Karpas-422 (cell line): ENCODE results near the gene RTN4RL2. TPM values are rescaled to one million over a fixed set of nuclear protein-coding genes. Genes with fewer than 3 reads are reported as not detected.

Experiments used
- DNase-seq: peaks from one replicate; pipeline ENCODE4 v3.0.0-alpha.2; 2015
- H2AFZ ChIP-seq: fragments of 200-600 bp; sonication (generic); 2 replicates; pipeline ENCODE4 v1.6.1; 2014; ENCODE audit warnings: antibody characterized with exemption, low read length, mixed read lengths
- H3K27ac ChIP-seq: fragments of 200-600 bp; sonication (generic); 2 replicates; pipeline ENCODE4 v1.5.1; 2014; ENCODE audit warnings: mild to moderate bottlenecking, low read length, moderate library complexity
- H3K27me3 ChIP-seq: fragments of 200-600 bp; sonication (generic); 2 replicates; pipeline ENCODE4 v1.6.1; 2014; ENCODE audit warnings: low read length, mixed read lengths
- H3K36me3 ChIP-seq: fragments of 200-600 bp; sonication (generic); 2 replicates; pipeline ENCODE4 v1.6.1; 2014; ENCODE audit warnings: low read length, mixed read lengths; ENCODE audit not compliant: insufficient read depth
- H3K4me1 ChIP-seq: fragments of 200-600 bp; sonication (generic); 2 replicates; pipeline ENCODE4 v1.6.1; 2014; ENCODE audit warnings: mild to moderate bottlenecking, low read length, mixed read lengths
- H3K4me2 ChIP-seq: fragments of 200-600 bp; sonication (generic); 2 replicates; pipeline ENCODE4 v1.6.1; 2014; ENCODE audit warnings: low read length, low read depth, mild to moderate bottlenecking; ENCODE audit not compliant: poor library complexity, severe bottlenecking
- H3K4me3 ChIP-seq: fragments of 200-600 bp; sonication (generic); 2 replicates; pipeline ENCODE4 v1.5.1; 2014; ENCODE audit warnings: mild to moderate bottlenecking, antibody characterized with exemption, low read length, mixed read lengths
- H3K79me2 ChIP-seq: fragments of 200-600 bp; sonication (generic); 2 replicates; pipeline ENCODE4 v1.6.1; 2014; ENCODE audit warnings: mild to moderate bottlenecking, low read length, mixed read lengths
- H3K9ac ChIP-seq: fragments of 200-600 bp; sonication (generic); 2 replicates; pipeline ENCODE4 v1.6.0; 2014; ENCODE audit warnings: low read length
- H3K9me2 ChIP-seq: fragments of 200-600 bp; sonication (generic), shearing (Covaris generic); replicated peaks from 2 replicates; pipeline ENCODE4 v1.6.0; 2014; ENCODE audit warnings: mild to moderate bottlenecking, low read length, moderate library complexity; ENCODE audit not compliant: insufficient read depth
- H3K9me3 ChIP-seq: fragments of 300-700, 200-600 bp; sonication (generic); 2 replicates; pipeline ENCODE4 v1.6.1; 2014; ENCODE audit warnings: low read length, mixed read lengths
- H4K20me1 ChIP-seq: fragments of 200-600 bp; sonication (generic); 2 replicates; pipeline ENCODE4 v1.6.1; 2014; ENCODE audit warnings: mild to moderate bottlenecking, antibody characterized with exemption, low read length, low read depth; ENCODE audit not compliant: insufficient read depth
- total RNA-seq: library from RNA; depleted of rRNA; stranded (reverse); fragments of >200 nt; shearing (Covaris generic); gene quantifications from 2 replicates; pipeline ENCODE4 v1.2.3, GENCODE V29; 2014; ENCODE audit warnings: low replicate concordance; rRNA removed

The RTN4RL2 gene
- total RNA-seq, result 0.07 TPM in 1 of 2 replicates, not detected in the other

- Histone ChIP-seq H3K9me2 (no peaks in the 10 kb centered on the region), H3K27ac (no peak within 1 kb of the TSS), H3K27me3 (no peaks in the 10 kb centered on the region), H3K4me3 (peak within 1 kb of the TSS; percentile 54; the same call in 1 of the 2 replicates), H3K9ac (peak within 1 kb of the TSS; percentile 33), H3K79me2 (no peaks in the 10 kb centered on the region), H4K20me1 (0 out of 2 replicates have a peak, but pooled peaks cover 2% of the 10 kb centered on the region), H3K36me3 (no peaks in the 10 kb centered on the region), H2AFZ (no peak within 1 kb of the TSS), H3K9me3 (no peaks in the 10 kb centered on the region), H3K4me2 (peak within 1 kb of the TSS; percentile 67), H3K4me1 (peaks cover 35% of the 10 kb centered on the region)
- DNase-seq, result peak; percentile 77
These were observed at the start of gene RTN4RL2 for GRCh38 chr11:57460022-57460757. Gene RTN4RL2 (plus strand): TSS chr11:57460528. CDS start chr11:57460866, 338 bp downstream.

- H3K27me3 ChIP-seq, result no peaks in the 10 kb centered on the region
- no peaks in the 10 kb centered on the region for H3K4me1 ChIP-seq
- H3K36me3 ChIP-seq, result peaks cover 72% of the 10 kb centered on the region
- H3K27ac ChIP-seq, result no peak overlapping the region
- H4K20me1 ChIP-seq, result peaks cover 15% of the 10 kb centered on the region; the same call in 1 of the 2 replicates
- H2AFZ ChIP-seq, result no peak overlapping the region
- peaks cover 3% of the 10 kb centered on the region; the same call in 1 of the 2 replicates for H3K79me2 ChIP-seq
- DNase-seq, result no peak
- no peaks in the 10 kb centered on the region for H3K9me2 ChIP-seq
- H3K4me2 ChIP-seq, result no peak overlapping the region
- H3K4me3 ChIP-seq, result no peak overlapping the region
- no peak overlapping the region for H3K9ac ChIP-seq
- H3K9me3 ChIP-seq, result no peaks in the 10 kb centered on the region
These were observed 46.6 kb upstream of the RTN4RL2 start for GRCh38 chr11:57413681-57414080.

GRCh38 chr11:57414612-57415212, 45.6 kb upstream of the RTN4RL2 start:
- no peak for DNase-seq
- peaks cover 15% of the 10 kb centered on the region; the same call in 1 of the 2 replicates for H4K20me1 ChIP-seq
- no peaks in the 10 kb centered on the region for H3K9me2 ChIP-seq
- no peak overlapping the region for H3K4me2 ChIP-seq
- H3K9me3 ChIP-seq, result no peaks in the 10 kb centered on the region
- no peak overlapping the region for H3K9ac ChIP-seq
- peaks cover 3% of the 10 kb centered on the region; the same call in 1 of the 2 replicates for H3K79me2 ChIP-seq
- no peak overlapping the region for H3K4me3 ChIP-seq
- H3K4me1 ChIP-seq, result no peaks in the 10 kb centered on the region
- no peaks in the 10 kb centered on the region for H3K27me3 ChIP-seq
- H3K27ac ChIP-seq, result no peak overlapping the region
- H3K36me3 ChIP-seq, result peaks cover 70% of the 10 kb centered on the region
- H2AFZ ChIP-seq, result no peak overlapping the region

- no peak for DNase-seq
- no peaks in the 10 kb centered on the region for H3K4me1 ChIP-seq
- no peak overlapping the region for H3K27ac ChIP-seq
- H3K27me3 ChIP-seq, result no peaks in the 10 kb centered on the region
- H3K36me3 ChIP-seq, result peaks cover 76% of the 10 kb centered on the region
- H2AFZ ChIP-seq, result no peak overlapping the region
- H3K9me3 ChIP-seq, result no peaks in the 10 kb centered on the region
- H3K9ac ChIP-seq, result no peak overlapping the region
- H4K20me1 ChIP-seq, result peaks cover 11% of the 10 kb centered on the region; the same call in 1 of the 2 replicates
- no peak overlapping the region for H3K4me3 ChIP-seq
- no peak overlapping the region for H3K4me2 ChIP-seq
- H3K79me2 ChIP-seq, result peaks cover 3% of the 10 kb centered on the region; the same call in 1 of the 2 replicates
- no peaks in the 10 kb centered on the region for H3K9me2 ChIP-seq
These were observed 43.9 kb upstream of the RTN4RL2 start for GRCh38 chr11:57416436-57416835.

GRCh38 chr11:57417056-57417455, 43.3 kb upstream of the RTN4RL2 start:
- Histone ChIP-seq H3K4me3 (no peak overlapping the region), H4K20me1 (peaks cover 11% of the 10 kb centered on the region; the same call in 1 of the 2 replicates), H3K36me3 (peaks cover 72% of the 10 kb centered on the region), H3K4me1 (no peaks in the 10 kb centered on the region), H2AFZ (no peak overlapping the region), H3K9me2 (no peaks in the 10 kb centered on the region), H3K79me2 (peaks cover 3% of the 10 kb centered on the region; the same call in 1 of the 2 replicates), H3K27ac (no peak overlapping the region), H3K4me2 (no peak overlapping the region), H3K27me3 (no peaks in the 10 kb centered on the region), H3K9me3 (no peaks in the 10 kb centered on the region), H3K9ac (no peak overlapping the region)
- no peak for DNase-seq

- Histone ChIP-seq H3K36me3 (peaks cover 77% of the 10 kb centered on the region), H4K20me1 (peaks cover 11% of the 10 kb centered on the region; the same call in 1 of the 2 replicates), H3K27ac (no peak overlapping the region), H3K4me2 (no peak overlapping the region), H3K4me1 (no peaks in the 10 kb centered on the region), H3K27me3 (no peaks in the 10 kb centered on the region), H3K9ac (no peak overlapping the region), H2AFZ (no peak overlapping the region), H3K79me2 (peaks cover 9% of the 10 kb centered on the region; the same call in 1 of the 2 replicates), H3K9me3 (no peaks in the 10 kb centered on the region), H3K4me3 (no peak overlapping the region), H3K9me2 (no peaks in the 10 kb centered on the region)
- DNase-seq, result no peak
These were observed 42.2 kb upstream of the RTN4RL2 start for GRCh38 chr11:57418131-57418530.

GRCh38 chr11:57419146-57419545, 41.2 kb upstream of the RTN4RL2 start:
- Histone ChIP-seq H3K79me2 (peaks cover 14% of the 10 kb centered on the region), H3K4me1 (peaks cover 2% of the 10 kb centered on the region), H3K4me2 (no peak overlapping the region), H3K4me3 (no peak overlapping the region), H4K20me1 (peaks cover 11% of the 10 kb centered on the region; the same call in 1 of the 2 replicates), H2AFZ (no peak overlapping the region), H3K9ac (no peak overlapping the region), H3K27me3 (no peaks in the 10 kb centered on the region), H3K9me2 (no peaks in the 10 kb centered on the region), H3K27ac (no peak overlapping the region), H3K36me3 (peaks cover 74% of the 10 kb centered on the region), H3K9me3 (no peaks in the 10 kb centered on the region)
- DNase-seq, result no peak

GRCh38 chr11:57421066-57421465, 39.3 kb upstream of the RTN4RL2 start:
- no peak overlapping the region for H2AFZ ChIP-seq
- H3K9me3 ChIP-seq, result no peaks in the 10 kb centered on the region
- no peaks in the 10 kb centered on the region for H3K9me2 ChIP-seq
- no peak overlapping the region for H3K9ac ChIP-seq
- H3K36me3 ChIP-seq, result peaks cover 75% of the 10 kb centered on the region
- no peak overlapping the region for H3K27ac ChIP-seq
- H3K79me2 ChIP-seq, result peaks cover 33% of the 10 kb centered on the region
- peaks cover 8% of the 10 kb centered on the region; the same call in 1 of the 2 replicates for H4K20me1 ChIP-seq
- no peak for DNase-seq
- peaks cover 21% of the 10 kb centered on the region for H3K4me1 ChIP-seq
- no peaks in the 10 kb centered on the region for H3K27me3 ChIP-seq
- H3K4me3 ChIP-seq, result no peak overlapping the region
- no peak overlapping the region for H3K4me2 ChIP-seq
